H9 (cell line): ENCODE data around the gene ZBTB25. TPM values are rescaled to one million over a fixed set of nuclear protein-coding genes. Genes with fewer than 3 reads are reported as not detected.

Experiments
- DNase-seq: peaks from one replicate; pipeline ENCODE4 v3.0.0-alpha.2; 2017
- H2AFZ ChIP-seq: one replicate; pipeline ENCODE4 v1.6.1; 2013; ENCODE audit warnings: mild to moderate bottlenecking, low read length, control low read depth, moderate library complexity
- H2AK5ac ChIP-seq: 2 replicates; pipeline ENCODE4 v1.6.1; 2013; ENCODE audit warnings: low read length, control low read depth, mixed read lengths; ENCODE audit not compliant: insufficient read length
- H2BK120ac ChIP-seq: one replicate; pipeline ENCODE4 v1.6.1; 2013; ENCODE audit warnings: low read depth, mild to moderate bottlenecking, low read length, control low read depth, inconsistent platforms; ENCODE audit not compliant: poor library complexity, severe bottlenecking
- H2BK12ac ChIP-seq: 2 replicates; pipeline ENCODE4 v1.6.1; 2013; ENCODE audit warnings: low read length, control low read depth, mixed read lengths, low read depth; ENCODE audit not compliant: insufficient read length
- H2BK15ac ChIP-seq: 2 replicates; pipeline ENCODE4 v1.6.1; 2013; ENCODE audit warnings: low read depth, low read length, control low read depth
- H2BK20ac ChIP-seq: one replicate; pipeline ENCODE4 v1.6.1; 2013; ENCODE audit warnings: low read depth, mild to moderate bottlenecking, low read length, control low read depth, inconsistent platforms; ENCODE audit not compliant: poor library complexity, severe bottlenecking
- H2BK5ac ChIP-seq: 2 replicates; pipeline ENCODE4 v1.6.1; 2013; ENCODE audit warnings: low read length, control low read depth, mixed read lengths; ENCODE audit not compliant: insufficient read length
- H3K14ac ChIP-seq: 2 replicates; pipeline ENCODE4 v1.6.1; 2013; ENCODE audit warnings: low read length, control low read depth; ENCODE audit not compliant: insufficient read depth
- H3K18ac ChIP-seq: 2 replicates; pipeline ENCODE4 v1.6.1; 2013; ENCODE audit warnings: low read depth, mild to moderate bottlenecking, mixed read lengths, low read length, control low read depth; ENCODE audit not compliant: insufficient read length
- H3K23ac ChIP-seq: 2 replicates; pipeline ENCODE4 v1.6.1; 2013; ENCODE audit warnings: low read length, control low read depth, mixed read lengths, low read depth; ENCODE audit not compliant: insufficient read length
- H3K23me2 ChIP-seq: 2 replicates; pipeline ENCODE4 v1.6.1; 2013; ENCODE audit warnings: low read depth, mild to moderate bottlenecking, mixed read lengths, low read length, control low read depth; ENCODE audit not compliant: insufficient read length, poor library complexity, severe bottlenecking
- H3K27ac ChIP-seq: 2 replicates; pipeline ENCODE4 v1.5.1; 2013; ENCODE audit warnings: low read length, control low read depth, mixed read lengths, low read depth; ENCODE audit not compliant: insufficient read length
- H3K27me3 ChIP-seq: 2 replicates; pipeline ENCODE4 v1.6.1; 2013; ENCODE audit warnings: low read length, control low read depth, inconsistent platforms; ENCODE audit not compliant: insufficient read depth
- H3K4ac ChIP-seq: 2 replicates; pipeline ENCODE4 v1.6.1; 2013; ENCODE audit warnings: low read depth, mild to moderate bottlenecking, control low read depth, inconsistent platforms, low read length, moderate library complexity
- H3K4me1 ChIP-seq: 2 replicates; pipeline ENCODE4 v1.6.1; 2013; ENCODE audit warnings: low read length, control low read depth, inconsistent platforms; ENCODE audit not compliant: insufficient read depth
- H3K4me2 ChIP-seq: 2 replicates; pipeline ENCODE4 v1.6.1; 2013; ENCODE audit warnings: low read length, control low read depth, mixed read lengths; ENCODE audit not compliant: insufficient read length, insufficient read depth
- H3K56ac ChIP-seq: 2 replicates; pipeline ENCODE4 v1.6.1; 2013; ENCODE audit warnings: low read depth, mild to moderate bottlenecking, mixed read lengths, low read length, control low read depth; ENCODE audit not compliant: insufficient read length
- H3K79me1 ChIP-seq: 2 replicates; pipeline ENCODE4 v1.6.1; 2013; ENCODE audit warnings: low read depth, mild to moderate bottlenecking, moderate library complexity, low read length, control low read depth, inconsistent platforms; ENCODE audit not compliant: insufficient read depth, poor library complexity, severe bottlenecking
- H3K79me2 ChIP-seq: 2 replicates; pipeline ENCODE4 v1.6.1; 2013; ENCODE audit warnings: low read length, control low read depth, inconsistent platforms; ENCODE audit not compliant: insufficient read depth
- H3K9ac ChIP-seq: 2 replicates; pipeline ENCODE4 v1.6.1; 2013; ENCODE audit warnings: low read length, control low read depth, mixed read lengths; ENCODE audit not compliant: insufficient read length; ENCODE audit errors: extremely low read depth
- H3K9me3 ChIP-seq: one replicate; pipeline ENCODE4 v1.6.1; 2013; ENCODE audit warnings: low read depth, low read length, inconsistent platforms; ENCODE audit not compliant: control insufficient read depth
- H3T11ph ChIP-seq: one replicate; pipeline ENCODE4 v1.6.1; 2013; ENCODE audit warnings: mild to moderate bottlenecking, low read length, control low read depth, inconsistent platforms
- H4K20me1 ChIP-seq: one replicate; pipeline ENCODE4 v1.6.1; 2013; ENCODE audit not compliant: control insufficient read depth, insufficient read length, insufficient read depth
- H4K5ac ChIP-seq: 2 replicates; pipeline ENCODE4 v1.6.1; 2013; ENCODE audit warnings: low read depth, mild to moderate bottlenecking, mixed read lengths, low read length, control low read depth; ENCODE audit not compliant: insufficient read length
- H4K8ac ChIP-seq: replicated peaks from 2 replicates; pipeline ENCODE4 v1.6.1; 2013; ENCODE audit warnings: low read length, control low read depth, mixed read lengths, low read depth; ENCODE audit not compliant: insufficient read length
- H4K91ac ChIP-seq: 2 replicates; pipeline ENCODE4 v1.6.1; 2013; ENCODE audit warnings: low read depth, mild to moderate bottlenecking, moderate library complexity, mixed read lengths, low read length, control low read depth; ENCODE audit not compliant: insufficient read length
- H3K27ac Mint-ChIP-seq, 3 experiments: 2 replicates in 2 of 3; 3 replicates in 1 of 3; pipeline ENCODE4 v1.8.0; 2020 to 2021; ENCODE audit warnings: mixed read lengths in 3 of 3, mild to moderate bottlenecking in 1 of 3, moderate library complexity in 1 of 3
- H3K27me3 Mint-ChIP-seq: 2 replicates; pipeline ENCODE4 v1.8.0; 2021; ENCODE audit warnings: low read depth, mild to moderate bottlenecking, moderate library complexity, mixed read lengths
- H3K36me3 Mint-ChIP-seq, 3 experiments: 2 replicates in 2 of 3; 3 replicates in 1 of 3; pipeline ENCODE4 v1.8.0; 2020 to 2021; ENCODE audit warnings: low read depth in 3 of 3, mixed read lengths in 3 of 3; ENCODE audit not compliant: insufficient read depth in 1 of 3
- H3K4me1 Mint-ChIP-seq, 2 experiments: 2 replicates each; pipeline ENCODE4 v1.8.0; 2020; ENCODE audit warnings: mixed read lengths in 2 of 2
- H3K4me3 Mint-ChIP-seq, 2 experiments: 2 replicates in 1 of 2; 3 replicates in 1 of 2; pipeline ENCODE4 v1.8.0; 2020 to 2021; ENCODE audit warnings: mild to moderate bottlenecking in 2 of 2, mixed read lengths in 2 of 2, moderate library complexity in 1 of 2
- H3K9me3 Mint-ChIP-seq, 2 experiments: 2 replicates in 1 of 2; 3 replicates in 1 of 2; pipeline ENCODE4 v1.8.0; 2020; ENCODE audit warnings: mild to moderate bottlenecking in 2 of 2, mixed read lengths in 2 of 2, moderate library complexity in 1 of 2
- CTCF ChIP-seq: fragments of 200-600 bp; sonication (generic); conservative IDR thresholded peaks from 3 replicates; pipeline ENCODE4 v1.8.0; 2021; ENCODE audit warnings: antibody characterized with exemption, mild to moderate bottlenecking
- WGBS: extraction: QIAGEN DNeasy Blood & Tissue Kit; methylation state at CpG from one replicate; pipeline ENCODE4 v1.1.7; 2013; ENCODE audit warnings: missing lambda C conversion rate, low lambda C conversion rate, mixed read lengths; ENCODE audit not compliant: insufficient read length; ENCODE audit errors: extremely low coverage; 5-methylcytosine and 5-hydroxymethylcytosine counted together
- total RNA-seq: library from RNA; stranded (reverse); gene quantifications from 2 replicates; pipeline ENCODE4 v1.2.1, GENCODE V29; 2021

The ZBTB25 gene
- total RNA-seq, 1 experiment from 2014 or later = 8.2 TPM

- no peak overlapping the region for H3K4me2 ChIP-seq
- no peak overlapping the region for H3T11ph ChIP-seq
- peaks cover 13% of the 10 kb centered on the region; the same call in 1 of the 2 replicates for H3K79me2 ChIP-seq
- no peak overlapping the region for H2BK12ac ChIP-seq
- no CpG with 5 or more reads among the region's 8 CpGs for WGBS
- Mint-ChIP-seq H3K4me3 (peak overlapping the region; percentile 10 to 44; a peak in 2 of 5 replicates), H3K9me3 (no peaks in the 10 kb centered on the region), H3K27ac (no peak overlapping the region; a peak in 1 of 7 replicates), H3K36me3 (peaks cover 7 to 19% (median 14%) of the 10 kb centered on the region in 3 experiments; a peak in 6 of 7 replicates), H3K4me1 (peaks cover 27% of the 10 kb centered on the region in 2 experiments), H3K27me3 (no peaks in the 10 kb centered on the region)
- H3K4me1 ChIP-seq = no peaks in the 10 kb centered on the region; the same call in 1 of the 2 replicates
- H3K23me2 ChIP-seq = peaks cover 15% of the 10 kb centered on the region
- H3K79me1 ChIP-seq = no peaks in the 10 kb centered on the region
- no peak overlapping the region for H3K9ac ChIP-seq
- no peak overlapping the region for H2BK120ac ChIP-seq
- H3K14ac ChIP-seq = no peak overlapping the region
- no peaks in the 10 kb centered on the region for H4K20me1 ChIP-seq
- no peaks in the 10 kb centered on the region for H3K9me3 ChIP-seq
- H2AK5ac ChIP-seq = no peak overlapping the region
- no peak for DNase-seq
- H3K56ac ChIP-seq = no peak overlapping the region
- H4K5ac ChIP-seq = no peak overlapping the region
- no peak for TF ChIP-seq CTCF
- no peaks in the 10 kb centered on the region for H3K27me3 ChIP-seq
- no peak overlapping the region for H3K4ac ChIP-seq
- H3K18ac ChIP-seq = no peak overlapping the region
- no peak overlapping the region for H3K27ac ChIP-seq
- no peak overlapping the region for H2BK15ac ChIP-seq
- no peak overlapping the region for H4K8ac ChIP-seq
- H3K23ac ChIP-seq = no peak overlapping the region
- no peak overlapping the region for H2AFZ ChIP-seq
- no peak overlapping the region for H2BK20ac ChIP-seq
- no peak overlapping the region for H2BK5ac ChIP-seq
- H4K91ac ChIP-seq = no peak overlapping the region
Measured at GRCh38 chr14:64501411-64502171, 2.0 kb downstream of the ZBTB25 start.
